Stimulated activated CD4-positive, alpha-beta T cell treated with anti-CD3 and anti-CD28 coated beads, Interleukin-12 subunit alpha, Interleukin-12 subunit beta, amount 100 ng/mL, for 4 hours (primary cell): Measurements from ENCODE around the gene PYY.
A peak's percentile ranks its signal among the peaks of the same experiment; 100 is the strongest.

Source experiments
- DNase-seq: peaks from one replicate; pipeline ENCODE4 v3.0.0-alpha.2; 2020

The PYY gene

DNA sequence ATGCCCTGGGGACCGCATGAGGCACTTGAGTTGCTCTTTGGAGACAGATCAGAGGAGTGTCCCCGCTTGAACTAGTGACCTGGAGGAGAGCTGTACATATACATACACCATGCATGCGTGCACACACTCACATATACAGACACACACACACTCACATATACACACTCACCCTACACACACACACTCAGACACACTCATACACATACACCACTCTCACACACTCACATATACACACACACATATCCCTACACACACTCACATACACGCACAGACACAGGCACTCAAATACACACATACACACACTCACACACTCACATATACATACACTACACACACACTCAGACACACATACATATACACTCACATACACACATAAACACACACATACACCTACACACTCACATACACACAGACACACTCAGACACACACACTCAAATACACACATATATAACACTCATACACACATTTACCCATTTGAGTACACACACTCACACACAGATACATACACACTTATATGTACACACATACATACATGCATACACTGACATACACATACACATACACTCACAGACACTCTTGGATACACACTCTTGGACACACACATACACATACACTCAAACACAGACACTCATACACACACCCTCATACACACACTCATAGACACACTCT lies 41.0 kb downstream of the PYY start:
- DNase-seq: no peak

DNA sequence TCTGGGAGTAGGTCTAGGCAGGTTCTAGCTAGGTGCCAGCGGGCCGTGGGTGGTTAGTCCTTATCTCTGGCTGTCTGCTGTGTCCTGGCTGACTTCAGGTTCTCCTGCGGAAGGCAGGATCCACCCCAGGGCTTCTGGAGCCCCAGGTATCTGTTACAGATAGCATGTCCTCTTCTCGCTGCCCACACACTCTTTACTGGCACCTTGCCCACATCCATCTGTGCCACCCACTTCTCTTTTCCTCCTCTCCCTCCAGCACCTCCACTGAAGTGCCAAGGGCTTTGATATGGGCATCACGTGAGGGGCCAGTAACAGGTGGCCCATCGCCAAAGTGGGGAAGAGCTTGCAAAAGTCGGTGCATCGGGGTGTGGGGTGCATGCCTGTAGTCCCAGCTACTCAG lies 41.8 kb downstream of the PYY start:
- DNase-seq: no peak

DNA sequence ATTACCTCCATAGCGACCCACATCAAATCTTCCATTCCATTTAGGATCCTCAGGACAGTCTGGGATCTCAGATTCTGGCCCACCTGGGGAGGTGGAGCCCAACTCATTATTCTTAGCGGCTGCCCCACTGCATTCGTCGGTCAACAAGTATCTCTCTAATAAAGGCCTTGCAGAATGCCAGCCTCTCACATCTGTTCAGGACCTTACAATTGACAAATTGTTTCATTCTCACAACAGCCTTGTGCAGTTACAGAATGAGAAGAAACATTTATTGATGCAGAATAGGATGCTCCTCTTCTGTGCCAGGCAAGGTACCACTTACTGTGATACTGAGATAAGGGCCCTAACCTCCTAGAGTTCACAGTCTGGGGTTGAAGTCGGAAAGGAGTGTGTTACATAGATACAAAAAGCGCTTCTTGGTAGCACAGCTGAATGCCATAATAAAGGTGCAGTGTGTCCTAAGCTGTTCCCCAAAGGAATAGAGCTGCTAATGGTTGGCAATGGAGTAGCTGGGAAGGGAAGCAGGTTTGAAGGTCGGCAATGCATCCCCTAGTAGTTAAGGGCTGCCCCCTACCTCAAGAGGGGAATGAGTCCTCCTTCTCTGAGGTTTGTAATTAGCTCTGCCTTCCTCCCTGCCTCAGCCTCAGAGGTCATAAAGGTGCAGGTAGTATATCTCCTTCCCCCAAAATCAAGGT lies 44.1 kb downstream of the PYY start:
- no peak for DNase-seq

DNA sequence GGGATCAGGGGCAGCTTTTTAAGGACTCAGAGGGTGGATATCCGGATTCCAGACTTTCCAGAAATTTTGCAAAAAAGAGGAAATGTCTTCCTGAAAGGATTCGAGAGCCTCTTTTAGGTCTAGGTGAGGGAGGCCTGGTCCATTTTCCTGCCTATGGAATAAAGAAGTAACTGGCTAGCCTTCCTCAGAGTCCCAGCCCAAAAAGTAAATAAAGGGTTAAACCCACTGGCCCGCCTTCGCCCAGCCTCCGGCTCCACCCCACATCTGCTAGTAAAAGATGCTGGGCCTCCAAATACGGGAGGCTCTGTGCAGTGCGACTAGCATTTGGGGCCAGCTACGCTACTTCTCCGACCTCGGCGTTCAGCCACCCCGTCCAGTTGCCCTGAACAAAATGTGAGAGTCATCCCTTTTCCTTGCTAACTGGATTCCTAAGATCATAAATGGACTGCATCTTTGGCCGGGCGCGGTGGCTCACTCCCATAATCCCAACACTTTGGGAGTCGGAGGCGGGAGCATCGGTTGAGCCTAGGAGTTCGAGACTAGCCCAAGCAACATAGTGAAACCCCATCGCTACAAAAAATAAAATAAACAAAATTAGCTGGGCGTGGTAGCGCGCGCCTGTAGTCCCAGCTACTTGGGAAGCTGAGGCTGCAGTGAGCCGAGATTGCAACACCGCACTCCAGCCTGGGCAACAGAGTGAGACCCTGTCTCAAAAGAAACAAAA lies 45.6 kb downstream of the PYY start:
- peak; percentile 56 for DNase-seq

DNA sequence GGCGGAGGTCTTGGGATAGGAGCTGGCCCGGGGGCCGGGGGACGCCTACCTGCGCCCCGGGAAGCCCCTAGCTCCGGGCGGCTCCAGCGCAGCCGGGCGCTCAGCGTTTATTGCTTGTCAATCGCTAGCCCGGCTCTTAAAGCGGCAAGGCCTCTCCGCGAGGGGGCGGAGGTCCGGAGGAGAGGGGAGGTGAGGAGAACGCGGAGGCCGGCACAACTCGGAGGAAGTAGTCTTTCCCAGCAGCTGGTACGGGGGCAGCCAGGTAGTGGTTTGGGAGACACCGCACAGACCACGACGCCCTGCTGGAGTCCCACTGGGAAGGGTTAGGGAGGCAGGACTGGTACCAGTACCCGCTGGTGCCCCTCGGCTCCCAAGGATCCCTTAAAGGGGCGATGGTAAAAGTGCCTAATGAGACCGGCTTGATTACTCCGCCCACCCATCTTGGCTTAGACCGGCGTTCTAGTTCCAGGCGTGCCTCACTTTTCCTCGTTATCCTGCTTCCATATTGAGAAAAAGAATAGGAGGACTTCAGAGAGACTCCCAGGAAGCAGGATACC lies 46.2 kb downstream of the PYY start, which contains the start of gene MPP2:
Gene MPP2, minus strand, starts transcription at position 112 of the 557 bp plus-strand sequence. CDS start 3,076 bp downstream, outside the sequence.
- peak; percentile 50 for DNase-seq

DNA sequence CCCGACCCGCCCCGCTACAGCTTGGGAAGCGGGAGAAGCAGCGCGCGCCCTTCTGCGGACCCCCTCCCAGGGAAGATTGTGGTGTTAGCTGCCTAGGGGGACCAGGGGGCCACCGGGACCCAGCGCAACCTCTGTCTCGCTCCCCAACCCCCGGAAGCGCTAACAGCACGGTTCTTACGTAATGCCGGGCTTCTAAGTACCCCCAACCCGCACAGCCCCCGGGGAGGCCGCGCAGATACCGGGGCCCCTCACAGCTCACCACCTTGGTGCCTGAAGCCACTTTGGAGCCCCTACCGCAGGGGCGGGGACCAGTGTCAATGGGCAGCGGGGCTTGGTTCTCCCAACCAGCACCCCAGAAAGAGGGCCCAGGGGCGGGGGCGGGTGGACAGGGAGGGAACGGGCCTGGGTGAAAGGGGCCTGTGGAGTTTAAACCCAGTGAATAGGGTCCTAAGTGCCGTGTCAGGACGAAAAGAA lies 46.8 kb downstream of the PYY start:
- no peak for DNase-seq

DNA sequence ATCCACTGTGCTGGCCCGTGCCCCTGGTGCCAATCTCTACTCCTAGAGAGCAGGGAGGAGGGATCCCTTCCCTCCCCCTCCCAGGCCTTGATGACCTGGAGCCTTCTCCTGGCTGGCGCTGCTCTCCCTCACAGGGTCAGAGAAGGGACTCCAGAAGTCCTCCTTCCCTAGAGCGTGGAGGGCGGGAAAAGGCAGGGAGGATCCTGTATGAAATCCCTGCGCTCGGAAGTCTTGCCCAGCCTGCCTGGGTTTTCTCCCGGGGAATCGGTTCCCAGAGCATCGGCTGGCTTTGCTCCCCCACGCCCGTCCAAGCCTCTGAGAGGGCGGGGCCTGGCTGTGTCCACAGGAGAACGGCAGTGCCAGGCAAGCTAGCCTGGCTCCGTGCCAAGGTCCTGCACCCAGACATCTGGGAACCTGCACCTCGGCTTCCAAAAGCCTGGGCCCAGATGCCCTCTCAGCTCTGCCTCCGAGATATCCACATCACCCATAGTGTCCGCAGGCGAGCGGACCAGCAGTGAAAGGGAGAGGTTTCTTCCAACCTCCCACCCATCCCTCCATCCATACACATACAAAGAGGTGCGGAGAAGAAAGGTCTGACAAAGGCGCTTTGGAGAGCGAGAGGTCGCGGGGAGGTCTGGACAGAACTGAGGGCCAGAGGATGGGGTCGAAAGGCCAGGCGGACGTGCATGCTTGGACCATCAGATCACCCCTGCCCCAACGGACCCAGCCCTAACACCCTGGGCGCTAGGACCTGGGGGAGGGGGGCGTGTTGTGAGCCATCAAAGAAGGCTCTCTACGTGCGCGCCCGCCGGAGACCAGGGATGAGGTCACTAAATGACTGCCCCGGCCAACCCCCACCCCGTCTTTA lies 47.5 kb downstream of the PYY start:
- DNase-seq: no peak

DNA sequence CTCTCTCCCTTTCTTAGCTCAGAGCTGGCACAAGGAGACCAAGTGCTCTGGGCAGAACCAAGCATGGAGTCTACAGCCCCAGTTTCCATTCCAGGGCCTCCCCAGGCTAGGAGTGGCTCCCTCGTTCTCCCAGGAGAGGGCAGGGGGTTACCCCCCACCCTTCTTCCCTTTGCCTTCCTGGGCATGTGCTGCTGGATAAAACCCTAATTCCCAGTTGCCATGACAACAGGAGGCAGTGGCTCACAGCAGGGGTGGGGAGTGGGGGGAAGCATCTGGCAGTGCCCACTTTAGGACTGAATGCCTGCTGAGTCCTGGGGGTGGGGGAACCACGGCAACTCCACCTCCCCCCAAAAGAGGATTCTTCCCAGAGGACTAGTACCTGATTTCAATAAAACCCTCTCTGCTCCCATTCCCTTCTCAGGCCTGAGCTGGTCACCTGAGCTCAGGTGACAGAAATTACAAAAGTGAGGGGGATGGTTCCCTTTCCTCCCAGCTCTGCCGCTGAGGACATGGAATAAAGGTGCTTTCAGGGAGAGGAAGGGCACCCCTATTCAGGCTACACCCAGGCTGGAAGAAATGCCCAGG lies 48.2 kb downstream of the PYY start:
- DNase-seq: no peak
